ENCODE results near the gene HHIPL2. TPM values are rescaled to one million over a fixed set of nuclear protein-coding genes. Genes with fewer than 3 reads are reported as not detected.

HHIPL2 gene
- total RNA-seq, 1 experiment from 2014 or later = 3.1 TPM

- Histone ChIP-seq H3K4me1 (replicated peaks) (no peaks in the 10 kb centered on the region), H3K27me3 (replicated peaks) (no peaks in the 10 kb centered on the region), H3K9me3 (replicated peaks) (no peaks in the 10 kb centered on the region), H3K36me3 (peaks cover 37% of the 10 kb centered on the region), H3K4me3 (no peak overlapping the region), H3K27ac (no peak overlapping the region)
- DNase-seq (ENCODE audit: low read depth in 1 of 2, low spot score in 2 of 2) = no peak
Observed at GRCh38 chr1:222557148-222557547, 9.2 kb upstream of the HHIPL2 start.

GRCh38 chr1:222555992-222556615 lies 8.2 kb upstream of the HHIPL2 start:
- peaks cover 30% of the 10 kb centered on the region for H3K36me3 ChIP-seq
- H3K4me3 ChIP-seq = no peak overlapping the region
- no peaks in the 10 kb centered on the region for H3K27me3 ChIP-seq (replicated peaks)
- no peaks in the 10 kb centered on the region for H3K9me3 ChIP-seq (replicated peaks)
- DNase-seq (ENCODE audit: low read depth in 1 of 2, low spot score in 2 of 2) = no peak
- no peak overlapping the region for H3K27ac ChIP-seq
- no peaks in the 10 kb centered on the region for H3K4me1 ChIP-seq (replicated peaks)

GRCh38 chr1:222554177-222554576 lies 6.3 kb upstream of the HHIPL2 start:
- H3K4me3 ChIP-seq = no peak overlapping the region
- DNase-seq (ENCODE audit: low read depth in 1 of 2, low spot score in 2 of 2) = no peak
- H3K27me3 ChIP-seq (replicated peaks) = no peaks in the 10 kb centered on the region
- H3K9me3 ChIP-seq (replicated peaks) = no peaks in the 10 kb centered on the region
- peaks cover 14% of the 10 kb centered on the region for H3K36me3 ChIP-seq
- H3K4me1 ChIP-seq (replicated peaks) = no peaks in the 10 kb centered on the region
- H3K27ac ChIP-seq = no peak overlapping the region

GRCh38 chr1:222552882-222553281 lies 5.0 kb upstream of the HHIPL2 start:
- H3K36me3 ChIP-seq = peaks cover 10% of the 10 kb centered on the region; the same call in 1 of the 2 replicates
- no peaks in the 10 kb centered on the region for H3K9me3 ChIP-seq (replicated peaks)
- peaks cover 8% of the 10 kb centered on the region for H3K4me1 ChIP-seq (replicated peaks)
- no peaks in the 10 kb centered on the region for H3K27me3 ChIP-seq (replicated peaks)
- no peak overlapping the region for H3K4me3 ChIP-seq
- no peak for DNase-seq (ENCODE audit: low read depth in 1 of 2, low spot score in 2 of 2)
- H3K27ac ChIP-seq = no peak overlapping the region

GRCh38 chr1:222547260-222547614 lies 667 bp downstream of the HHIPL2 start:
- Histone ChIP-seq H3K27me3 (replicated peaks) (no peaks in the 10 kb centered on the region), H3K36me3 (no peaks in the 10 kb centered on the region), H3K4me3 (peak overlapping the region; percentile 13), H3K4me1 (replicated peaks) (peaks cover 34% of the 10 kb centered on the region), H3K9me3 (replicated peaks) (no peaks in the 10 kb centered on the region), H3K27ac (peak overlapping the region; percentile 87)
- DNase-seq (ENCODE audit: low read depth in 1 of 2, low spot score in 2 of 2) = no peak

GRCh38 chr1:222546548-222547259 lies 1.2 kb downstream of the HHIPL2 start:
- Histone ChIP-seq H3K36me3 (no peaks in the 10 kb centered on the region), H3K27me3 (replicated peaks) (no peaks in the 10 kb centered on the region), H3K4me1 (replicated peaks) (peaks cover 34% of the 10 kb centered on the region), H3K4me3 (peak overlapping the region; percentile 13), H3K27ac (peak overlapping the region; percentile 87), H3K9me3 (replicated peaks) (no peaks in the 10 kb centered on the region)
- DNase-seq (ENCODE audit: low read depth in 1 of 2, low spot score in 2 of 2) = peak; percentile 96 to 97

- no peaks in the 10 kb centered on the region for H3K36me3 ChIP-seq
- no peaks in the 10 kb centered on the region for H3K27me3 ChIP-seq (replicated peaks)
- peak overlapping the region; percentile 87 for H3K27ac ChIP-seq
- DNase-seq (ENCODE audit: low read depth in 1 of 2, low spot score in 2 of 2) = peak in 1 of 2 experiments; percentile 47
- H3K9me3 ChIP-seq (replicated peaks) = no peaks in the 10 kb centered on the region
- peaks cover 34% of the 10 kb centered on the region for H3K4me1 ChIP-seq (replicated peaks)
- no peak overlapping the region for H3K4me3 ChIP-seq
Observed at GRCh38 chr1:222546091-222546490, 1.8 kb downstream of the HHIPL2 start.

GRCh38 chr1:222543817-222544216 lies 4.1 kb downstream of the HHIPL2 start:
- Histone ChIP-seq H3K4me1 (replicated peaks) (peaks cover 37% of the 10 kb centered on the region), H3K27me3 (replicated peaks) (no peaks in the 10 kb centered on the region), H3K9me3 (replicated peaks) (no peaks in the 10 kb centered on the region), H3K4me3 (no peak overlapping the region), H3K27ac (no peak overlapping the region), H3K36me3 (no peaks in the 10 kb centered on the region)
- DNase-seq (ENCODE audit: low read depth in 1 of 2, low spot score in 2 of 2) = no peak

- DNase-seq (ENCODE audit: low read depth in 1 of 2, low spot score in 2 of 2) = no peak
- no peak overlapping the region for H3K27ac ChIP-seq
- H3K27me3 ChIP-seq (replicated peaks) = no peaks in the 10 kb centered on the region
- no peak overlapping the region for H3K4me3 ChIP-seq
- no peaks in the 10 kb centered on the region for H3K9me3 ChIP-seq (replicated peaks)
- no peaks in the 10 kb centered on the region for H3K36me3 ChIP-seq
- peaks cover 10% of the 10 kb centered on the region for H3K4me1 ChIP-seq (replicated peaks)
Observed at GRCh38 chr1:222540598-222540995, 7.3 kb downstream of the HHIPL2 start.

- H3K9me3 ChIP-seq (replicated peaks) = no peaks in the 10 kb centered on the region
Observed at GRCh38 chr1:222539951-222540597, 7.8 kb downstream of the HHIPL2 start.

GRCh38 chr1:222535455-222535854 lies 12.4 kb downstream of the HHIPL2 start:
- no peak overlapping the region for H3K27ac ChIP-seq
- no peaks in the 10 kb centered on the region for H3K27me3 ChIP-seq (replicated peaks)
- H3K9me3 ChIP-seq (replicated peaks) = no peaks in the 10 kb centered on the region
- H3K4me1 ChIP-seq (replicated peaks) = 0 out of 2 replicates have a peak, but pooled peaks cover 1% of the 10 kb centered on the region
- no peak for DNase-seq (ENCODE audit: low read depth in 1 of 2, low spot score in 2 of 2)
- H3K36me3 ChIP-seq = no peaks in the 10 kb centered on the region
- no peak overlapping the region for H3K4me3 ChIP-seq

More at GRCh38 chr1:222539951-222540597, 7.8 kb downstream of the HHIPL2 start:
- H3K27me3 ChIP-seq (replicated peaks) = no peaks in the 10 kb centered on the region
- DNase-seq (ENCODE audit: low read depth in 1 of 2, low spot score in 2 of 2) = no peak
- H3K4me1 ChIP-seq (replicated peaks) = peaks cover 5% of the 10 kb centered on the region
- no peaks in the 10 kb centered on the region for H3K36me3 ChIP-seq
- H3K4me3 ChIP-seq = no peak overlapping the region
- H3K27ac ChIP-seq = no peak overlapping the region

GRCh38 chr1:222530852-222531251 lies 17.1 kb downstream of the HHIPL2 start:
- no peaks in the 10 kb centered on the region for H3K4me1 ChIP-seq (replicated peaks)
- DNase-seq (ENCODE audit: low read depth in 1 of 2, low spot score in 2 of 2) = no peak
- no peak overlapping the region for H3K4me3 ChIP-seq
- H3K27ac ChIP-seq = no peak overlapping the region
- H3K36me3 ChIP-seq = no peaks in the 10 kb centered on the region
- H3K27me3 ChIP-seq (replicated peaks) = no peaks in the 10 kb centered on the region
- H3K9me3 ChIP-seq (replicated peaks) = no peaks in the 10 kb centered on the region

- Histone ChIP-seq H3K36me3 (no peaks in the 10 kb centered on the region), H3K4me3 (no peak overlapping the region), H3K4me1 (replicated peaks) (no peaks in the 10 kb centered on the region), H3K27ac (no peak overlapping the region), H3K9me3 (replicated peaks) (no peaks in the 10 kb centered on the region), H3K27me3 (replicated peaks) (no peaks in the 10 kb centered on the region)
- DNase-seq (ENCODE audit: low read depth in 1 of 2, low spot score in 2 of 2) = no peak
Observed at GRCh38 chr1:222529916-222530315, 18.0 kb downstream of the HHIPL2 start.

GRCh38 chr1:222529181-222529580 lies 18.7 kb downstream of the HHIPL2 start:
- H3K27me3 ChIP-seq (replicated peaks) = no peaks in the 10 kb centered on the region
- H3K9me3 ChIP-seq (replicated peaks) = no peaks in the 10 kb centered on the region
- no peak for DNase-seq (ENCODE audit: low read depth in 1 of 2, low spot score in 2 of 2)
- no peak overlapping the region for H3K27ac ChIP-seq
- no peaks in the 10 kb centered on the region for H3K36me3 ChIP-seq
- H3K4me1 ChIP-seq (replicated peaks) = no peaks in the 10 kb centered on the region
- H3K4me3 ChIP-seq = no peak overlapping the region

All from SJSA1 (cell line).